Motor neuron (in vitro differentiated cells): Measurements from ENCODE around the gene CCR5AS.
A peak's percentile ranks its signal among the peaks of the same experiment; 100 is the strongest.
"Not testable (repeated sequence)": the region's sequence is repeated elsewhere in the genome, so short reads cannot be mapped to it uniquely, and the experiment has no call there.

Experiments used
- ATAC-seq, 8 experiments: fragments of 200-7000 bp; cut with Tn5 transposase; replicated peaks in 6 of 8; 2 replicates each; pipeline ENCODE4 v1.8.0; 2021; ENCODE audit warnings: mild to moderate bottlenecking in 8 of 8, moderate library complexity in 8 of 8
- H3K27ac ChIP-seq, 2 donors: fragments of 250-450 bp; sonication (Bioruptor Pico); 2 replicates each; pipeline ENCODE4 v1.9.0; 2021; ENCODE audit warnings: antibody characterized with exemption in 2 of 2, mild to moderate bottlenecking in 2 of 2, moderate library complexity in 1 of 2
- H3K4me1 ChIP-seq, 2 donors: fragments of 250-450 bp; sonication (Bioruptor Pico); replicated peaks in 1 of 2; 2 replicates each; pipeline ENCODE4 v1.6.1; 2021; ENCODE audit warnings: antibody characterized with exemption in 2 of 2, mild to moderate bottlenecking in 2 of 2, moderate library complexity in 1 of 2
- H3K4me3 ChIP-seq, 5 donors: fragments of 250-450 bp; sonication (Bioruptor Pico); 2 replicates each; pipeline ENCODE4 v1.9.0; 2021; ENCODE audit warnings: antibody characterized with exemption in 5 of 5, mild to moderate bottlenecking in 5 of 5, moderate library complexity in 4 of 5
- WGBS, 10 experiments: fragments of 450-650 bp; shearing (Covaris generic); methylation state at CpG; one replicate each; pipeline ENCODE4 v1.0.0; 2022; 5-methylcytosine and 5-hydroxymethylcytosine counted together
- in situ Hi-C, 9 experiments: fragments of 400-800 bp; cut with MboI; loops; one replicate each; pipeline ENCODE4 v1.15.0; 2021; ENCODE audit warnings: low sequenced_read_pairs in 9 of 9, low pct_unique_long_range_greater_than_20kb in 2 of 9; ENCODE audit not compliant: unreplicated experiment in 9 of 9

CCR5AS gene

DNA sequence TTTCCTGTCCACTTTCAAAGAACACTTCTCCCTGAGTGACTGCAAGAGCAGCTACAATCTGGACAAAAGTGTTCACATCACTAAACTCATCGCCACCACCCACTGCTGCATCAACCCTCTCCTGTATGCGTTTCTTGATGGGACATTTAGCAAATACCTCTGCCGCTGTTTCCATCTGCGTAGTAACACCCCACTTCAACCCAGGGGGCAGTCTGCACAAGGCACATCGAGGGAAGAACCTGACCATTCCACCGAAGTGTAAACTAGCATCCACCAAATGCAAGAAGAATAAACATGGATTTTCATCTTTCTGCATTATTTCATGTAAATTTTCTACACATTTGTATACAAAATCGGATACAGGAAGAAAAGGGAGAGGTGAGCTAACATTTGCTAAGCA lies 2.0 kb upstream of the CCR5AS start:
- Histone ChIP-seq H3K4me3 (no peak overlapping the region), H3K27ac (no peak overlapping the region), H3K4me1 (no peaks in the 10 kb centered on the region)
- no peak for ATAC-seq
- in situ Hi-C loops, result no loop called here
- 50 to 100% (median 79%) methylated on average over 1 to 7 of the region's 7 CpGs; no CpG with 5 or more reads in 2 of the 10 experiments for WGBS, 10 experiments

- in situ Hi-C loops, result no loop called here
- no peak overlapping the region for H3K4me3 ChIP-seq
- H3K4me1 ChIP-seq, result no peaks in the 10 kb centered on the region
- H3K27ac ChIP-seq, result no peak overlapping the region
- 7 to 100% (median 84%) methylated on average over 1 to 7 of the region's 7 CpGs; no CpG with 5 or more reads in 2 of the 10 experiments for WGBS, 10 experiments
- peak in 2 of 8 experiments; percentile 23 to 42 for ATAC-seq
Measured at GRCh38 chr3:46407970-46408369, 1.1 kb upstream of the CCR5AS start.

DNA sequence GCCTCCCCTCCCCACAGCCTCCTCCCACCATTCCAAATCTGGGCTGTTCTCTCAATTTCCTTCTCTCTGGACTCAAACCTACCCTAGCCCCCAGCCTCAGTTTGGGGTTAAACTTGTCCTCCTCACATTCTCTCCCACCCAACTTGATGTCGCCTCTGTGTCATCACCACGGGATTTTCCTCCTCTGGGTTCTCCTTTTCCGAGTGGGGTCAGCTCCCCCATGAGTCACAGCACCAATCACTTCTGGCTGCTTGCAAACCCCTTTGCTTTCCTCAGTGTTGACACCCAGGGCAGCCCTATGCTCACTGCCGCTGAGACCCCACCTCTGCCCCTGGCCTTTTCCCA lies 451 bp downstream of the CCR5AS start:
- Histone ChIP-seq H3K4me3 (no peak overlapping the region), H3K27ac (no peak overlapping the region), H3K4me1 (no peaks in the 10 kb centered on the region)
- in situ Hi-C loops, result no loop called here
- peak in 1 of 8 experiments; percentile 41 for ATAC-seq
- WGBS, 10 experiments, result 80 to 89% methylated on average over 1 to 2 of the region's 4 CpGs; no CpG with 5 or more reads in 8 of the 10 experiments

DNA sequence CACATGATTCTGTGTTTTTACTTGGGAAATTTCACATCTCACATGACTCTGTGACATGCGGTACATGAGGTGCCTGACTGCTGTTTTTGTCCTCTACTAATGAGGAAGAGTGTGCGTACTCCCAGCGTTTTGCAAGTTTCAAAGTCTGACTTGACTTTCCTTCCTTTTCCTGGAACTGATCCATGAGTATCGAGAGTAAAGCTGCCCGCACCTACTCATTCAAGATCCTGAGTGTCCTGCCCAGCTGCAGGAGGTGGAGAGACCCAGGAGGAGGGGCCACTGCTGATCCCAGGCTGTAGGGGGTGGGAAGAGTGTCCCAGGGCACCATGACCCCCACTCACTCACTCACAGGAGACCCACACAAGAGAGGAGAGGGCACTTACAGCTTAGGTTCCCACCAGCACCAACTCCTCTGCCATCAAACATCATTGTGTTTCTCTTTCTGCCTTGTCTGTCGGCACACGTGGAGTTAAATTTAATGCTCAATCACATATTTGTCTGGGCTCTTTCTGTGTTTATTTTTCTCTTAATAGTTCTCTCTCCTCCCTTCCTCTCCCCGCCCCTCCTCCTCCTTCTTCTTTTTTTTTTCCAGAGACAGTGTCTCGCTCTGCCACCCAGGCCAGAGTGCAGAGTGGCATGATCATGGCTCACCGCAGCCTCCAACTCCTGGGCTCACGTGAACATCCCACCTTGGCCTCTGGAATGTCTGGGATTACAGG lies 1.4 kb downstream of the CCR5AS start:
- Histone ChIP-seq H3K27ac (no peak overlapping the region), H3K4me3 (no peak overlapping the region), H3K4me1 (peaks cover 0 to 3% of the 10 kb centered on the region in 2 donors)
- 29 to 100% (median 87%) methylated on average over 1 to 10 of the region's 11 CpGs for WGBS, 10 experiments
- peak in 1 of 8 experiments; percentile 26 for ATAC-seq
- in situ Hi-C loops, result no loop called here

- ATAC-seq, H3K4me3 ChIP-seq, in situ Hi-C loops, H3K27ac ChIP-seq: not testable (repeated sequence)
- peaks cover 0 to 10% of the 10 kb centered on the region in 2 donors for H3K4me1 ChIP-seq
- WGBS, 10 experiments, result 25 to 97% (median 86%) methylated on average over 2 to 4 of the region's 4 CpGs; no CpG with 5 or more reads in 1 of the 10 experiments
Measured at GRCh38 chr3:46402902-46403301, 4.0 kb downstream of the CCR5AS start.

DNA sequence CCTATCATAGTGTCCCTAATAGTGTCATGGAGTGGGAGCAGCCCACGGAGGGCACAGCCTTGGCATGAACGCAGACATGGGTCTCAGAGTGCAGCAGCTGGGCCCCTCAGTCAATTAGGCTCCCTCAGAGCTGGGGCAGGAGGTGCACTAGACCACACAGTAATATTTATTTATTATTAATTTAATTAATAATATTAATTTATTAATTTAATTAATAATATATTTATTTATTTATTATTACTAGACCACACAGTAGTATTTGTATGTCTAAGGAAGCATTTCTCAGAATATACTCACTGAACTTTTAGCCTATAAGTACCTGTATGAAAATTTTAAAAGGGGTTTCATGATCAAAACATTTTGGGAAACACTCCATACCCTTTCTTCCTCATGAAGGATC lies 5.3 kb downstream of the CCR5AS start:
- ATAC-seq, result no peak
- in situ Hi-C loops, result no loop called here
- Histone ChIP-seq H3K27ac (no peak overlapping the region), H3K4me1 (peaks cover 0 to 10% of the 10 kb centered on the region in 2 donors), H3K4me3 (no peak overlapping the region)
- 83 to 100% (median 100%) methylated on average over 2 of the region's 2 CpGs; no CpG with 5 or more reads in 7 of the 10 experiments for WGBS, 10 experiments

GRCh38 chr3:46400846-46401245 lies 6.0 kb downstream of the CCR5AS start:
- ATAC-seq, result no peak
- in situ Hi-C loops, result no loop called here
- whole genome bisulfite sequencing, 10 experiments, result 52 to 84% (median 70%) methylated on average over 2 to 5 of the region's 5 CpGs; no CpG with 5 or more reads in 1 of the 10 experiments
- peaks cover 0 to 10% of the 10 kb centered on the region in 2 donors for H3K4me1 ChIP-seq
- no peak overlapping the region for H3K4me3 ChIP-seq
- H3K27ac ChIP-seq, result no peak overlapping the region

DNA sequence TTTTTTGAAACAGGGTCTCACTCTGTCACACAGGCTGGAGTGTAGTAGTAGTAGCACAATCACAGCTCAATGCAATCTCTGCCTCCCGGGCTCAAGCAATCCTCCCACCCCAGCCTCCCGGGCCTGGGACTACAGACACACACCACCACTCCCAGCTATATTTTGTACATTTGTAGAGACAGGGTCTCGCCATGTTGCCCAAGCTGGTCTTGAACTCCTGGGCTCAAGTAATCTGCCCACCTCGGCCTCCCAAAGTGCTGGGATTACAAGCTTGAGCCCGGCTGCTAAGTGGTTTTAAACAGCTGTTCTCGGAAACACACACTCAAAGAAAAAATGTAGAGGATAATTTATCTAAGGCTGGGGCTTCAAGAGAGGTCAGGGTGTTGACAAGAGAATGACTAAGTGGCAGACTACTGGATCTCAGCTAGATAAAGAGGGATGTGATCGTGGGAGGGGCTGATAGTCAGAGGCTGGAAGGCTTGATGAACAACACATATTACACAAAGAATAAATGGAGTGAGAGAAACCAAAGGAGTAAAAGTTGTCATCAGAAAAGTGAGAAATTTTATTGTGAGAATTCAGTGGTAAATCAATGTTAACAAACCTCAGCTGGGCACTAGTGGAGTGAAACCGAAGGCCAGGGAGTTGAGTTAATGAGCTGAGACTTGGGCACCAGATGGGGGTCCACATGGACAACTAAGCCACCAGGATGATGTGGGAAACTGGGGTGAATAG lies 6.7 kb downstream of the CCR5AS start:
- Histone ChIP-seq H3K4me3 (no peak overlapping the region), H3K4me1 (peaks cover 0 to 10% of the 10 kb centered on the region in 2 donors), H3K27ac (no peak overlapping the region)
- peak in 7 of 8 experiments; percentile 53 to 98 (median 90) for ATAC-seq
- 0 to 55% (median 45%) methylated on average over 1 to 8 of the region's 8 CpGs; no CpG with 5 or more reads in 1 of the 10 experiments for WGBS, 10 experiments
- in situ Hi-C loops, result loop anchor here in 2 of 9 experiments (25.0 kb wide), 2 partner anchors 313 to 463 kb away; partner anchors contain the start of gene CXCR6 (in 1 of the 2)

DNA sequence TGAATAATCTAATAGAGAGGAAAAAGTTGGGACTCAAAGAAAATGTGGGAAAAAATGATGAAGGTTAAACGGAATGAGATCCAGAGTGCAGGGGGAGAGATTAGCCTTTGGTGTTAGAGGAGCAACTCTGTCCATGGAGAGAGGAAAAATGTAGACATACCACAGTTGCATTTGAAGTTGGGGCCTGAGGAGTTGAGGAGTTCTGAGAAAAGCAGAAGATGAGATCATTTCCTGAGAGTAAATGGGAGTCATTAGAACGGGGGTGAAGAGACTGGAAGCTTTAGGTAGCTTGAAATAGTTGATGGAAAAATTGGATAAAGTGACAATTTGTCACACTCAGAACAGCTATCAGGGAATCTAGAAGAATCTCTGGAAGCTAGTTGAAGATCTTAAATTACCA lies 7.3 kb downstream of the CCR5AS start:
- WGBS, 10 experiments, result 7 to 90% (median 71%) methylated on average over 1 to 2 of the region's 2 CpGs
- no peak for ATAC-seq
- in situ Hi-C loops, result loop anchor here in 2 of 9 experiments (25.0 kb wide), 2 partner anchors 312 to 462 kb away; partner anchors contain the start of gene CXCR6 (in 1 of the 2)

GRCh38 chr3:46399098-46399497 lies 7.8 kb downstream of the CCR5AS start:
- Histone ChIP-seq H3K27ac (no peak overlapping the region), H3K4me1 (peaks cover 0 to 10% of the 10 kb centered on the region in 2 donors), H3K4me3 (no peak overlapping the region)
- in situ Hi-C loops, result loop anchor here in 2 of 9 experiments (25.0 kb wide), 2 partner anchors 312 to 462 kb away; partner anchors contain the start of gene CXCR6 (in 1 of the 2)
- no peak for ATAC-seq
- WGBS, 10 experiments, result 80 to 100% (median 100%) methylated on average over 1 to 2 of the region's 2 CpGs; no CpG with 5 or more reads in 3 of the 10 experiments

More for the DNA sequence above, 7.3 kb downstream of the CCR5AS start:
- Histone ChIP-seq H3K4me3 (no peak overlapping the region), H3K4me1 (peaks cover 0 to 10% of the 10 kb centered on the region in 2 donors), H3K27ac (no peak overlapping the region)

GRCh38 chr3:46398186-46398955 lies 8.5 kb downstream of the CCR5AS start:
- H3K4me1 ChIP-seq, result peaks cover 0 to 10% of the 10 kb centered on the region in 2 donors
- no peak overlapping the region for H3K4me3 ChIP-seq
- 17 to 92% (median 67%) methylated on average over 2 to 6 of the region's 6 CpGs for WGBS, 10 experiments
- ATAC-seq, result no peak
- no peak overlapping the region for H3K27ac ChIP-seq
- in situ Hi-C loops, result loop anchor here in 2 of 9 experiments (25.0 kb wide), 2 partner anchors 311 to 461 kb away; partner anchors contain the start of gene CXCR6 (in 1 of the 2)

DNA sequence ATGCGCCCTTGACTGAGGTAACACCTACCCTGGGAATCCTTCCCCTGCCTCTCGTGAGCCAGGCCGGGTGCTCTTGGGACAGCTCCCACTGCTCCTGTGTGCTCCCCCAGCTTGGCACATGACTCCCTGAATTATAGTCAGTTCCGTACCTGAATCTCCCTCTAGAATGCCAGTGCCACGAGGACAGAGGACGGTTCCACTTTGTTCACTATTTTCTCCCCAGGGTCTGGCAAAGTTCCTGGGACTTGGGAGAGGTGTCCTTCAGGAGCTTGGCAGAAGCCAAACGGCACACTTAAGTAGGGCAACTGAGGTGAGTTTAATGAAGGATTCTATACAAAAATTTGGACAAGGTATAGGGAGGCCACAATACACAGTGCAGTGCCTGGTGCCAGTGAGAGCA lies 9.8 kb downstream of the CCR5AS start:
- Histone ChIP-seq H3K27ac (no peak overlapping the region), H3K4me1 (peaks cover 0 to 10% of the 10 kb centered on the region in 2 donors), H3K4me3 (no peak overlapping the region)
- ATAC-seq, result no peak
- in situ Hi-C loops, result loop anchor here in 2 of 9 experiments (25.0 kb wide), 2 partner anchors 310 to 460 kb away; partner anchors contain the start of gene CXCR6 (in 1 of the 2)
- 74 to 100% (median 89%) methylated on average over 1 to 5 of the region's 7 CpGs; no CpG with 5 or more reads in 3 of the 10 experiments for WGBS, 10 experiments
